ENCODE results near the gene ZNF343.
"Not testable (repeated sequence)": the region's sequence is repeated elsewhere in the genome, so short reads cannot be mapped to it uniquely, and the experiment has no call there.

ZNF343 gene

GRCh38 chr20:2521369-2522305 is 12.9 kb upstream of the ZNF343 start:
- peak; percentile 41 for DNase-seq

- no peak for DNase-seq
Observed at GRCh38 chr20:2520617-2521016, 11.9 kb upstream of the ZNF343 start.

GRCh38 chr20:2519115-2519809 is 10.5 kb upstream of the ZNF343 start:
- no peak for DNase-seq

- DNase-seq, result no peak
Observed at GRCh38 chr20:2518558-2518957, 9.8 kb upstream of the ZNF343 start.

GRCh38 chr20:2518096-2518495 is 9.4 kb upstream of the ZNF343 start:
- no peak for DNase-seq

GRCh38 chr20:2516399-2516798 is 7.7 kb upstream of the ZNF343 start:
- DNase-seq, result no peak

GRCh38 chr20:2515203-2515602 is 6.5 kb upstream of the ZNF343 start:
- DNase-seq, result no peak

- no peak for DNase-seq
Observed at GRCh38 chr20:2509794-2510193, 1.1 kb upstream of the ZNF343 start.

GRCh38 chr20:2509468-2509781 is 710 bp upstream of the ZNF343 start:
- no peak for DNase-seq

GRCh38 chr20:2507875-2508630 is 662 bp downstream of the ZNF343 start:
- DNase-seq, result no peak

- DNase-seq, result no peak
Observed at GRCh38 chr20:2507464-2507863, 1.3 kb downstream of the ZNF343 start.

- not testable (repeated sequence) for DNase-seq
Observed at GRCh38 chr20:2506426-2506825, 2.3 kb downstream of the ZNF343 start.

GRCh38 chr20:2504803-2505202 is 3.9 kb downstream of the ZNF343 start:
- not testable (repeated sequence) for DNase-seq

- DNase-seq, result not testable (repeated sequence)
Observed at GRCh38 chr20:2502808-2503384, 5.8 kb downstream of the ZNF343 start.

GRCh38 chr20:2485661-2486060 is 23.1 kb downstream of the ZNF343 start:
- DNase-seq, result no peak

- DNase-seq, result no peak
Observed at GRCh38 chr20:2485080-2485479, 23.6 kb downstream of the ZNF343 start.

GRCh38 chr20:2483504-2483903 is 25.2 kb downstream of the ZNF343 start:
- no peak for DNase-seq

- no peak for DNase-seq
Observed at GRCh38 chr20:2480381-2480780, 28.3 kb downstream of the ZNF343 start.

- DNase-seq, result no peak
Observed at GRCh38 chr20:2476742-2477615, 31.7 kb downstream of the ZNF343 start.

- no peak for DNase-seq
Observed at GRCh38 chr20:2475850-2476741, 32.6 kb downstream of the ZNF343 start.

- DNase-seq, result no peak
Observed at GRCh38 chr20:2473516-2473915, 35.2 kb downstream of the ZNF343 start.
